Myocyte (in vitro differentiated cells): ENCODE measurements around the gene ANGPTL2. TPM values are rescaled to one million over a fixed set of nuclear protein-coding genes. Genes with fewer than 3 reads are reported as not detected.

Experiments used
- DNase-seq: peaks from one replicate; pipeline ENCODE4 v3.0.0-alpha.2; 2012; ENCODE audit warnings: low read depth
- total RNA-seq: library from RNA; depleted of rRNA; stranded (reverse); fragments of >200 nt; gene quantifications from 2 replicates; pipeline ENCODE4 v1.2.3, GENCODE V29; 2014

Gene ANGPTL2
- total RNA-seq, 1 donor from 2014 or later: 80.6 TPM

- no peak for DNase-seq
Observed at GRCh38 chr9:127121628-127122175, 733 bp downstream of the ANGPTL2 start.

DNA sequence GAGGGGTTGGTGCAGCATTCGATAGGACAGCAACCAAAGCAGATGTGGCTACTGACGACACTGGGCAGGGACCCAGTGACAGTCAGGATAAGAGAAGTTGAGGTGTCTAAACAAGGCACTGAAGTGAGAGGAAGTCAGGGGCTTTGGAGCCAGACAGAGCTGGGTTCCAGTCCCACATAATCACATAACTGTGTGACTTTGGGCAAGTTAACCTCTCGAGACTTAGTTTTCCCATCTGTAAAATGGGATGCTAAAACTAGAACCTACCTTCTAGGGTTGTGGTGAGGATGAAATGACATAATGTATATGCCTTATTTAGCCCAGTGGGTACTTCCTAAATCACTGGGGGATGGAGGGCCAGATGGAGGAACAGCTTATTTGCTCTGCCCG is 3.1 kb downstream of the ANGPTL2 start:
- no peak for DNase-seq

DNA sequence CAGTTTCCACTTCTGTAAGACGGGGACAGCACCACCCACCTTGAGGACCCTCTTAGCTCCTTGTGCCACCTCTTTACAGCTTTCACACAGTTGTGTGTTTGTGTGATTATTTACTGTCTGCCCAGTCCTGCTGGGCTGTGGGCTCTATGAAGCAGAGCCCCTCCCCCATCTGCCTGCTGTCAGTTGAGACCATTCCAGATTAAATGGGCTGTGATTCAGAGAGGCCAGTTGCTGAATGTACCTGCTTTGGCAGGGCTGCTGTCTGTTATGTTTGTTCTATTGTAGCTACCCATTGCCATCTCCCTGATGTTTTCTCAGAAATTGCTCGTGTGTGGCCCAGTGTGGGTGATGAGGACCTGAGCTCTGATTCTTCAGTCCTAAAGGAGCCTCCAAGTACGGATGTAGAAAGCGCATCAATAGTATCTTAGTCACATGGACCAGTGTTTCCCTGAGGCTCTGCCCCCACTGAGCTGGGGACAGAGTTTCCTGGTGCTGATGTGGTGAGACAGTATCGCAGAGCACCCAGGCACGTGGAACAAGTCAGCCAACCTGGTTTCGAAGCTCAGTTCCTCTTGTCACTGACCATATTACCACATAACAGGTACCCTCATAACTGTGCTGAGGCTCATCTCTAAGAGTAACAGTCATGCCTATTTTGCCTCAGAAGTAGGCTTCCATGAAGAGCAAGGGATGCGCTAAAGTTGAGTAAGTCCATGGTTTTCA is 3.7 kb downstream of the ANGPTL2 start:
- DNase-seq: no peak

GRCh38 chr9:127117801-127118200 is 4.6 kb downstream of the ANGPTL2 start:
- DNase-seq: no peak

DNA sequence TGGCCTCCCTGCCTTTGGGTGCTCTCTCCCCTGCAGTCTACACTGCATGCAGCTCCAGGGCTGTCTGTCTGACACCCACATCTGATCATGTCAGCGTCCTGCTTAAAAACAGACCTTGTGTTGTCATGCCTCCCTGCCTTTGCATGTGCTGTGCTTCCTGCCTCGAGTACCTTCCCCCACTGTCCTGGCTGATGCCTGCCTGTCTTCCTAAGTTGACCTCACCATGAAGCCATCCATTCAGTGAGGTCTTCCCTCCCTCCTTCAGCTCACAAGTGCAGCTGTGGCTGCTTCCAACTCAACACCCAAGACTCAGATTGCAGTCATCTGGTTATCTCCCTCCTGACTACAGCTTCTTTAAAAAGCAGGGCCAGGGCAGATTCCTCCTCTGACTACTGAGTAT is 5.5 kb downstream of the ANGPTL2 start:
- peak; percentile 88 for DNase-seq

- no peak for DNase-seq
Observed at GRCh38 chr9:127116088-127116726, 6.2 kb downstream of the ANGPTL2 start.

DNA sequence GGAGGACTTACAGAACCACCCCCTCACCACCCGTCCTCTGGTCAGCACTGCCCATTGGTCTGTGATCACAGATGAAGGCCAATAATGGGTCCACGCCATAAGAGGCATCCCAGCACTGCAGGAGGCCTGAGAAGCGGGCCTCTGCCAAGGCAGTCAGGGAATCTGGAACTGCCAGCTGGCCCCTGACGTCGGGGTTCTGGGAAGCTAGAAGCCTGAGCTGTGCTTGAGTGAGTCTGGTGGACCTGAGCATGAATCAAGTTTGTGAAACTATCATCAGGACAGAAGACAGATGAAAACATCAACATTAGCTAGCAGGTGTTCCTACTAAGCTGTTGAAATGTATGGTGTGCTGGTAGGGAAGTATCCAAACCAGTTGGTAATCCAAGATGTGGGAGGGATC is 7.8 kb downstream of the ANGPTL2 start:
- no peak for DNase-seq

- DNase-seq: no peak
Observed at GRCh38 chr9:127113191-127113972, 9.1 kb downstream of the ANGPTL2 start.

DNA sequence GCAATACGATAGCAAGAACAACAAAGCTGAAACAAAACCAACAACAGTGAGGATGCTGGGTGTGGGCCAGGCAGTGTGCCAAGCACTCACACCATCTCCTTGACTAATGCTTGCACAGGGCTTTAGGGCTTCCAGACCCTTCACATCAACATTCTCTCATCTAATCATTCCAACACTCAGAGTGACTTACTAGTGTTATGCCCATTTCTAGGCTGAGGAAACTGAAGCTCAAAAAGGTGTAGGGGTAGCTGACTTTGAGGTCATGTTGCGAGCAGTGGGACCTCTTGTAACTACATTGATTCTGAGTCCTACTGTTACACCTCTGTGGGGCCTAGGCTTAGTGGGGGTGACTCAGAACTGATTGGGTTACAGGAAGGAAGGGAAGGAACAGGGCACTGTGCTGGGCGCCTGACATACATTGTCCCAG is 9.7 kb downstream of the ANGPTL2 start:
- no peak for DNase-seq

- no peak for DNase-seq
Observed at GRCh38 chr9:127112056-127112455, 10.4 kb downstream of the ANGPTL2 start.

- peak; percentile 41 for DNase-seq
Observed at GRCh38 chr9:127109212-127109711, 13.2 kb downstream of the ANGPTL2 start.

DNA sequence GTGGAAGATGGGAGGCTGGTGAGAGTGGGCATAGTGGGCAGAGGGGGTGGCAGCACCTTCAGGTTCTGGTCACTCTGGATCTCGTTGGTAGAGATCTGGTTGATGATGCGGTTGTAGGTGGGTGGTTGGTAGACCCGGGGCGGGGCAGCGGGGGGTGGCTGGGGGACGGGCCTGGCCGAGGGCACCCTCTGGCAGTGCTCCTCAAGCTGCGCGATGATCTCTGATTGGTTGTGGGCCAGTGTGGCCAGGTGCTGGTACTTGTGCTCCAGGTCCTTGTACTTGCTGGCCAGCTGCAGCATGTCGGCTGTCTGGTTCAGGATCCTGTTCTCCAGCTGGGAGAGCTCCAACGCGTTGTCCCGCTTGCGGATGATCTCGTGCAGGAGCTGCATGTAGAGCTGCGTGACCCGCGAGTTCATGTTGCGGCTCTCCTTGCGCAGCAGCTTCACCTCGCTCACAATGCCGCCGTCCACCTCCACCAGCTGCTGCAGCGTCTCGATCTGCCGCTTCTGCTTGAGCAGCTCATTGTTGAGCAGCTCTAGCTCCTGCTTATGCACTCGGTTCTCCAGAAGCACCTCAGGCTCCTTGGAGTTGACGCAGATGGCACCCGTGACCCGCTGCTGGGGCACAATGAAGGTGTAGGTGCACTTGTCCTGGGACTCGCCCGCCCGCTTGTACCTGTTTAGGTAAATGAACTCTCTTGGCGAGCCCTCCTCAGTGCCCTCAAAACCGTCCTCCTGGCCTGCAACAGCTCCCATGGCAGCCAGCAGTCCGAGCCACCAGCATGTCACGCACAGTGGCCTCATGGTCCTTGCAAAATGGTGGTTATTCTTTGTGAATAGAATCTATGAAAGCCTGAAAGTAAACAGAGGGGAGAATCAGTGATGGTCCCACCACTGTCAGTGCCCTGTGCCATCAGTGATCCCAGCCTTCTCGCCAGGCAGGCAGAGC is 14.2 kb downstream of the ANGPTL2 start:
- no peak for DNase-seq

GRCh38 chr9:127107171-127107928 is 15.1 kb downstream of the ANGPTL2 start:
- no peak for DNase-seq

- DNase-seq: no peak
Observed at GRCh38 chr9:127106466-127106855, 16.0 kb downstream of the ANGPTL2 start.

- no peak for DNase-seq
Observed at GRCh38 chr9:127105805-127106465, 16.5 kb downstream of the ANGPTL2 start.

GRCh38 chr9:127104581-127105311 is 17.7 kb downstream of the ANGPTL2 start:
- DNase-seq: no peak

- DNase-seq: no peak
Observed at GRCh38 chr9:127102788-127103187, 19.6 kb downstream of the ANGPTL2 start.

DNA sequence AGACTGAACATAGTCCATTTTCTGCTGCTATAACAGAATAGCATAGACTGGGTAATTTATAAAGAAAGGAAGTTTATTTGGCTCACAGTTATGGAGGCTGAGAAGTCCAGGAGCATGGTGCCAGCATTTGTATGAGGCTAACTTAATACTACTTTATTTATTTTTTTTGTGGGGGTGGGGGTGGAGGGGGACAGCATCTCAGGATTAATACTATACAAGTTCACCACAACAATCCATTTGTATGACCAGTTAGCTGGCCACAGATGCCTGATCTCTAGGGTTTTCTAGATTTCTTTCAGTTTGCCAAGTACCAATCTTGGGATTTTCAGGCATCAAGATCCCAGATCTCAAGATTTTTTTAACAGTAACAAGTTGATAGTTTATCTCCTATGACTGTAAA is 20.3 kb downstream of the ANGPTL2 start:
- no peak for DNase-seq

DNA sequence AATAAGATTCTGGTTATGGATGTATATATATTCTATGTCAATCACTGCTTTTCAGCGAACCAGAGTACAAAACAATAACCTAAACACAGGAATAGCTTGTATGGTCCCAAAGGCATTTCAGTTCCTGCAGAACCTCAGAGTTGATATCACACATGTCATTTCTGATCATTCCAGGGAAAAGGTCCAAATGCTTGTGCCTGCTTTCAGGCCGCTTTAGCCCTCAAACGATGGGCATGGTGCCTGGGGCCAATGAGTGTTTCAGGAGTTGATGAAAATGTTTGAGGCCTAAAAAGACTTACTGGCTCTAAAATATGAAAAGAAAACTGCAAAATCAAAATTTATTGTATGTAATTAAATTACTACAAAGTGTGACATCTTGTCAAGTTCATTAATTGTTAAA is 22.8 kb downstream of the ANGPTL2 start:
- no peak for DNase-seq
